GM19397 (cell line): ENCODE data around the gene CHSY1.
A peak's percentile ranks its signal among the peaks of the same experiment; 100 is the strongest.

Experiments used
- ATAC-seq: cut with Tn5 transposase; IDR thresholded peaks from one replicate; pipeline ENCODE4 v1.9.1; 2021; ENCODE audit warnings: mild to moderate bottlenecking, moderate library complexity; ENCODE audit not compliant: unreplicated experiment

Gene CHSY1

GRCh38 chr15:101156509-101157159 is 95.2 kb downstream of the CHSY1 start:
- ATAC-seq, result peak; percentile 73

GRCh38 chr15:101156061-101156460 is 95.8 kb downstream of the CHSY1 start:
- ATAC-seq, result no peak

- ATAC-seq, result no peak
Measured at GRCh38 chr15:101153801-101154656, 97.8 kb downstream of the CHSY1 start.

GRCh38 chr15:101152914-101153313 is 98.9 kb downstream of the CHSY1 start:
- no peak for ATAC-seq

- ATAC-seq, result no peak
Measured at GRCh38 chr15:101151288-101151687, 100.6 kb downstream of the CHSY1 start.

- ATAC-seq, result no peak
Measured at GRCh38 chr15:101150723-101151040, 101.2 kb downstream of the CHSY1 start.

- no peak for ATAC-seq
Measured at GRCh38 chr15:101149864-101150722, 101.8 kb downstream of the CHSY1 start.

GRCh38 chr15:101148881-101149664 is 102.8 kb downstream of the CHSY1 start:
- no peak for ATAC-seq

- no peak for ATAC-seq
Measured at GRCh38 chr15:101148166-101148880, 103.5 kb downstream of the CHSY1 start.

GRCh38 chr15:101147181-101147580 is 104.7 kb downstream of the CHSY1 start:
- no peak for ATAC-seq

- ATAC-seq, result no peak
Measured at GRCh38 chr15:101146118-101146702, 105.6 kb downstream of the CHSY1 start.

- ATAC-seq, result no peak
Measured at GRCh38 chr15:101145362-101145761, 106.5 kb downstream of the CHSY1 start.

- no peak for ATAC-seq
Measured at GRCh38 chr15:101143321-101143720, 108.5 kb downstream of the CHSY1 start.

GRCh38 chr15:101142711-101143110 is 109.1 kb downstream of the CHSY1 start:
- no peak for ATAC-seq

GRCh38 chr15:101141926-101142527 is 109.8 kb downstream of the CHSY1 start:
- no peak for ATAC-seq

GRCh38 chr15:101140697-101141065 is 111.2 kb downstream of the CHSY1 start:
- ATAC-seq, result no peak

- no peak for ATAC-seq
Measured at GRCh38 chr15:101139986-101140696, 111.7 kb downstream of the CHSY1 start.
